ENCODE results near the gene RAPH1. TPM values are rescaled to one million over a fixed set of nuclear protein-coding genes. Genes with fewer than 3 reads are reported as not detected.

Gene RAPH1
- total and polyA plus RNA-seq, 9 of the 15 experiments (the other 6 are each of a cell fraction or from before 2014, with no cell fraction given) = 0.07 to 0.71 (median 0.27) TPM

DNA sequence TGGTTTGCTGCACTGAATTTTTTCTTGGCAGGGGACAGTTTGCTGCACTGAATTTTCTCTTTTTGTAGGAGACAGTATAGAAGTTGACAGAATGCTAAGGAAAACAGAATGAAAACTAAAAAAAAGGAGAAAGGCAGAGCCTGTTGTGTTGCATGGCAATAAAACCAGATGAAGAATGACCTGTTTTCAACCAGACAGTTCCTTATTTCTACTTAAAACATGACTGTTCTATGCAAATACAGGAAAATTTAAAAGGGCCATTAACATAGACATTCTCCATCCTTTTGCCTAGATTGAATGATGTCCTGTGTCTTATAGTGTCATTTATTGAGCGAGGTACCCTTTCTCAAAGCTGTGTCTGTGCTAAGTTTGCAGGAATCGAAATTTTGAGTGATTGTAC lies 173.6 kb downstream of the RAPH1 start:
- BruUV-seq (replicated peaks) = no TSS peak
- Histone ChIP-seq H4K20me1 (replicated peaks; ENCODE audit: control insufficient read depth, insufficient read depth, low read length) (no peaks in the 10 kb centered on the region), H3K4me3 (no peak overlapping the region), H3K4me1 (replicated peaks in 1 of 2; ENCODE audit: control insufficient read depth in 2 of 2, insufficient read depth in 2 of 2, low read length in 2 of 2) (peaks cover 2% of the 10 kb centered on the region in 2 experiments; a peak in 2 of 5 replicates), H3K9me1 (ENCODE audit: control insufficient read depth, insufficient read depth, low read length) (no peaks in the 10 kb centered on the region), H2AFZ (ENCODE audit: low read depth, low read length) (no peak overlapping the region), H3K27me3 (ENCODE audit: control insufficient read depth in 2 of 2, insufficient read depth in 2 of 2, low read length in 2 of 2) (no peaks in the 10 kb centered on the region), H3K36me3 (ENCODE audit: control insufficient read depth, insufficient read depth, low read length) (no peaks in the 10 kb centered on the region), H3K79me2 (ENCODE audit: control insufficient read depth, insufficient read depth, low read length) (no peaks in the 10 kb centered on the region), H3K9me3 (replicated peaks; ENCODE audit: control insufficient read depth, insufficient read depth, low read depth, low read length) (no peaks in the 10 kb centered on the region), H3K9ac (ENCODE audit: insufficient read depth in 1 of 2, low read depth in 2 of 2, low read length in 2 of 2) (no peak overlapping the region), H3K4me2 (ENCODE audit: insufficient read depth, low read length) (no peak overlapping the region), H3K27ac (ENCODE audit: extremely low read depth, low read depth, low read length) (no peak overlapping the region)
- ChIA-PET CTCF (ENCODE audit: low intra/inter-chr PET ratio) (no interaction called here), POLR2A (interaction anchor here (0.6 kb wide), 1 partner anchor 596 kb away, joined by 3 read pairs; no protein-coding TSS in a partner anchor)
- FAIRE-seq (no peak), ATAC-seq (no peak), DNase-seq (ENCODE audit: extremely low read depth in 1 of 4, low spot score in 3 of 4) (no peak)
- intact Hi-C loops (cut with micrococcal nuclease) (no loop called here), in situ Hi-C loops (cut with MboI) (no loop called here)
- TF ChIP-seq, protein P1, sequence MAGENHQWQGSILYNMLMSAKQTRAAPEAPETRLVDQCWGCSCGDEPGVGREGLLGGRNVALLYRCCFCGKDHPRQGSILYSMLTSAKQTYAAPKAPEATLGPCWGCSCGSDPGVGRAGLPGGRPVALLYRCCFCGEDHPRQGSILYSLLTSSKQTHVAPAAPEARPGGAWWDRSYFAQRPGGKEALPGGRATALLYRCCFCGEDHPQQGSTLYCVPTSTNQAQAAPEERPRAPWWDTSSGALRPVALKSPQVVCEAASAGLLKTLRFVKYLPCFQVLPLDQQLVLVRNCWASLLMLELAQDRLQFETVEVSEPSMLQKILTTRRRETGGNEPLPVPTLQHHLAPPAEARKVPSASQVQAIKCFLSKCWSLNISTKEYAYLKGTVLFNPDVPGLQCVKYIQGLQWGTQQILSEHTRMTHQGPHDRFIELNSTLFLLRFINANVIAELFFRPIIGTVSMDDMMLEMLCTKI (IDR thresholded peaks at IDR 0.05; ENCODE audit: partially characterized antibody) = no peak
- TF ChIP-seq POLR3A (IDR thresholded peaks at IDR 0.05; ENCODE audit: borderline replicate concordance, extremely low read depth, insufficient read depth, insufficient read length) = no peak
- no peak for TF ChIP-seq ASH1L (IDR thresholded peaks at IDR 0.05; ENCODE audit: borderline replicate concordance, low read depth, partially characterized antibody)
- no peak for TF ChIP-seq CBFB (CRISPR knock-in tag; IDR thresholded peaks at IDR 0.05)
- no peak for TF ChIP-seq LARP7 (IDR thresholded peaks at IDR 0.05)
- TF ChIP-seq, protein P2, sequence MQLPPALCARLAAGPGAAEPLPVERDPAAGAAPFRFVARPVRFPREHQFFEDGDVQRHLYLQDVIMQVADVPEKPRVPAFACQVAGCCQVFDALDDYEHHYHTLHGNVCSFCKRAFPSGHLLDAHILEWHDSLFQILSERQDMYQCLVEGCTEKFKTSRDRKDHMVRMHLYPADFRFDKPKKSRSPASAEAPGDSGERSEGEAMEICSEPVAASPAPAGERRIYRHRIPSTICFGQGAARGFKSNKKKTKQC (CRISPR knock-in tag; IDR thresholded peaks at IDR 0.05) = no peak
- TF ChIP-seq POLR2AphosphoS2 (IDR thresholded peaks at IDR 0.05; ENCODE audit: low read length) = no peak
- no peak for TF ChIP-seq MTA1 (IDR thresholded peaks at IDR 0.05; ENCODE audit: borderline replicate concordance)
- TF ChIP-seq, protein P3, sequence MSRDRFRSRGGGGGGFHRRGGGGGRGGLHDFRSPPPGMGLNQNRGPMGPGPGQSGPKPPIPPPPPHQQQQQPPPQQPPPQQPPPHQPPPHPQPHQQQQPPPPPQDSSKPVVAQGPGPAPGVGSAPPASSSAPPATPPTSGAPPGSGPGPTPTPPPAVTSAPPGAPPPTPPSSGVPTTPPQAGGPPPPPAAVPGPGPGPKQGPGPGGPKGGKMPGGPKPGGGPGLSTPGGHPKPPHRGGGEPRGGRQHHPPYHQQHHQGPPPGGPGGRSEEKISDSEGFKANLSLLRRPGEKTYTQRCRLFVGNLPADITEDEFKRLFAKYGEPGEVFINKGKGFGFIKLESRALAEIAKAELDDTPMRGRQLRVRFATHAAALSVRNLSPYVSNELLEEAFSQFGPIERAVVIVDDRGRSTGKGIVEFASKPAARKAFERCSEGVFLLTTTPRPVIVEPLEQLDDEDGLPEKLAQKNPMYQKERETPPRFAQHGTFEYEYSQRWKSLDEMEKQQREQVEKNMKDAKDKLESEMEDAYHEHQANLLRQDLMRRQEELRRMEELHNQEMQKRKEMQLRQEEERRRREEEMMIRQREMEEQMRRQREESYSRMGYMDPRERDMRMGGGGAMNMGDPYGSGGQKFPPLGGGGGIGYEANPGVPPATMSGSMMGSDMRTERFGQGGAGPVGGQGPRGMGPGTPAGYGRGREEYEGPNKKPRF (IDR thresholded peaks at IDR 0.05; ENCODE audit: low read depth, low read length) = no peak
- TF ChIP-seq DMBX1 (CRISPR knock-in tag; IDR thresholded peaks at IDR 0.05; ENCODE audit: borderline replicate concordance) = no peak
- TF ChIP-seq RAD21 (CRISPR knock-in tag; conservative IDR thresholded peaks at IDR 0.05 in 1 of 2, IDR thresholded peaks at IDR 0.05 in 1 of 2) = no peak
- TF ChIP-seq, protein P4, sequence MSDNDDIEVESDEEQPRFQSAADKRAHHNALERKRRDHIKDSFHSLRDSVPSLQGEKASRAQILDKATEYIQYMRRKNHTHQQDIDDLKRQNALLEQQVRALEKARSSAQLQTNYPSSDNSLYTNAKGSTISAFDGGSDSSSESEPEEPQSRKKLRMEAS (CRISPR knock-in tag; IDR thresholded peaks at IDR 0.05) = no peak
- TF ChIP-seq KLF1 (tag; IDR thresholded peaks at IDR 0.05) = no peak
- TF ChIP-seq ARID1B (IDR thresholded peaks at IDR 0.05) = no peak
- no peak for TF ChIP-seq HDAC2 (IDR thresholded peaks at IDR 0.05)
- WGBS (ENCODE audit: insufficient coverage, low coverage, missing lambda C conversion rate) = 44% methylated on average over 2 of the region's 2 CpGs

Data from K562 (cell line).